MCF 10A (cell line): ENCODE data around the gene DSG3. TPM values are rescaled to one million over a fixed set of nuclear protein-coding genes. Genes with fewer than 3 reads are reported as not detected.

Source experiments
- BruUV-seq: library from RNA; stranded (reverse); fragments of 400-500 nt; replicated peaks from 2 replicates; lab custom pipeline; 2021; lab: Mats Ljungman, UMichigan
- CTCF ChIA-PET: fragments of 300-600 bp; sonication (Branson Sonifier 250); formaldehyde crosslinking; extraction: SDS; loops from one replicate; lab custom pipeline; 2021; ENCODE audit warnings: antibody characterized with exemption, inconsistent platforms; lab: Yijun Ruan, JAX
- POLR2A ChIA-PET: fragments of 300-600, 350-650 bp; sonication (Branson Sonifier 250); formaldehyde crosslinking; extraction: SDS; loops from one replicate; lab custom pipeline; 2020; ENCODE audit warnings: antibody characterized with exemption, inconsistent platforms; lab: Yijun Ruan, JAX
- DNase-seq: peaks from one replicate; pipeline ENCODE4 v3.0.0-alpha.2; 2018; ENCODE audit not compliant: unreplicated experiment
- H3K27ac Mint-ChIP-seq: one replicate; pipeline ENCODE4 v1.8.0; 2022; ENCODE audit warnings: mild to moderate bottlenecking, low read depth, mixed read lengths; ENCODE audit not compliant: unreplicated experiment
- H3K27me3 Mint-ChIP-seq: one replicate; pipeline ENCODE4 v1.8.0; 2022; ENCODE audit warnings: mixed read lengths; ENCODE audit not compliant: insufficient read depth, unreplicated experiment
- H3K36me3 Mint-ChIP-seq: one replicate; pipeline ENCODE4 v1.8.0; 2022; ENCODE audit warnings: mild to moderate bottlenecking, moderate library complexity, mixed read lengths; ENCODE audit not compliant: insufficient read depth, unreplicated experiment
- H3K4me1 Mint-ChIP-seq: one replicate; pipeline ENCODE4 v1.8.0; 2022; ENCODE audit warnings: mixed read lengths; ENCODE audit not compliant: insufficient read depth, unreplicated experiment
- H3K4me3 Mint-ChIP-seq: one replicate; pipeline ENCODE4 v1.8.0; 2022; ENCODE audit warnings: mild to moderate bottlenecking, moderate library complexity, mixed read lengths; ENCODE audit not compliant: unreplicated experiment
- H3K9me3 Mint-ChIP-seq: one replicate; pipeline ENCODE4 v1.8.0; 2022; ENCODE audit warnings: mixed read lengths; ENCODE audit not compliant: unreplicated experiment
- intact Hi-C: fragments of 100-400 bp; cut with micrococcal nuclease; formaldehyde crosslinking; loops from 2 replicates; pipeline ENCODE4 v1.14.1; 2022
- total RNA-seq: library from RNA; stranded (reverse); gene quantifications from 2 replicates; pipeline ENCODE4 v1.2.3, GENCODE V29; 2022
- TF ChIP-seq, protein P1 (sequence below): fragments of 200-600 bp; IDR thresholded peaks from one replicate; pipeline ENCODE4 v1.8.0; 2022; ENCODE audit warnings: antibody characterized with exemption, mild to moderate bottlenecking; ENCODE audit not compliant: unreplicated experiment

Gene DSG3
- total RNA-seq, 1 experiment from 2014 or later = 68.5 TPM

GRCh38 chr18:31419457-31419932 is 28.0 kb upstream of the DSG3 start:
- Mint-ChIP-seq H3K27me3 (no peaks in the 10 kb centered on the region), H3K4me1 (peaks cover 15% of the 10 kb centered on the region), H3K27ac (peak overlapping the region; percentile 58), H3K36me3 (no peaks in the 10 kb centered on the region), H3K4me3 (no peak overlapping the region), H3K9me3 (no peaks in the 10 kb centered on the region)
- no TSS peak for BruUV-seq
- ChIA-PET CTCF (interaction anchor here (0.6 to 2.2 kb wide), 5 partner anchors 29 to 151 kb away, joined by 3 to 9 read pairs (median 3); no protein-coding TSS in a partner anchor), POLR2A (interaction anchor here (0.8 to 8.9 kb wide), 16 partner anchors 11 to 319 kb away, joined by 3 to 219 read pairs (median 5); partner anchors contain the start of gene DSG3)
- DNase-seq = peak; percentile 35
- intact Hi-C loops = no loop called here
- TF ChIP-seq, protein P1, sequence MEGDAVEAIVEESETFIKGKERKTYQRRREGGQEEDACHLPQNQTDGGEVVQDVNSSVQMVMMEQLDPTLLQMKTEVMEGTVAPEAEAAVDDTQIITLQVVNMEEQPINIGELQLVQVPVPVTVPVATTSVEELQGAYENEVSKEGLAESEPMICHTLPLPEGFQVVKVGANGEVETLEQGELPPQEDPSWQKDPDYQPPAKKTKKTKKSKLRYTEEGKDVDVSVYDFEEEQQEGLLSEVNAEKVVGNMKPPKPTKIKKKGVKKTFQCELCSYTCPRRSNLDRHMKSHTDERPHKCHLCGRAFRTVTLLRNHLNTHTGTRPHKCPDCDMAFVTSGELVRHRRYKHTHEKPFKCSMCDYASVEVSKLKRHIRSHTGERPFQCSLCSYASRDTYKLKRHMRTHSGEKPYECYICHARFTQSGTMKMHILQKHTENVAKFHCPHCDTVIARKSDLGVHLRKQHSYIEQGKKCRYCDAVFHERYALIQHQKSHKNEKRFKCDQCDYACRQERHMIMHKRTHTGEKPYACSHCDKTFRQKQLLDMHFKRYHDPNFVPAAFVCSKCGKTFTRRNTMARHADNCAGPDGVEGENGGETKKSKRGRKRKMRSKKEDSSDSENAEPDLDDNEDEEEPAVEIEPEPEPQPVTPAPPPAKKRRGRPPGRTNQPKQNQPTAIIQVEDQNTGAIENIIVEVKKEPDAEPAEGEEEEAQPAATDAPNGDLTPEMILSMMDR = peak; percentile 8

- peak overlapping the region; percentile 58 for H3K27ac Mint-ChIP-seq
- H3K36me3 Mint-ChIP-seq = no peaks in the 10 kb centered on the region
- no peak overlapping the region for H3K4me3 Mint-ChIP-seq
- TF ChIP-seq, protein P1 = no peak
- CTCF ChIA-PET = interaction anchor here (0.7 to 2.2 kb wide), 4 partner anchors 29 to 152 kb away, joined by 3 to 9 read pairs (median 4); no protein-coding TSS in a partner anchor
- H3K9me3 Mint-ChIP-seq = no peaks in the 10 kb centered on the region
- H3K27me3 Mint-ChIP-seq = no peaks in the 10 kb centered on the region
- POLR2A ChIA-PET = interaction anchor here (0.5 to 8.9 kb wide), 19 partner anchors 11 to 384 kb away, joined by 3 to 219 read pairs (median 4); partner anchors contain the start of gene DSG3
- DNase-seq = no peak
- BruUV-seq = no TSS peak
- intact Hi-C loops = loop anchor here (10.0 kb wide), 2 partner anchors 315 to 425 kb away; partner anchors contain the start of gene DSC2
- H3K4me1 Mint-ChIP-seq = peaks cover 15% of the 10 kb centered on the region
Observed at GRCh38 chr18:31420032-31420431, 27.5 kb upstream of the DSG3 start.

- Mint-ChIP-seq H3K4me3 (no peak overlapping the region), H3K27me3 (no peaks in the 10 kb centered on the region), H3K36me3 (no peaks in the 10 kb centered on the region), H3K27ac (no peak overlapping the region), H3K9me3 (no peaks in the 10 kb centered on the region), H3K4me1 (peaks cover 15% of the 10 kb centered on the region)
- BruUV-seq = no TSS peak
- ChIA-PET CTCF (interaction anchor here (1.3 to 2.2 kb wide), 2 partner anchors 28 to 53 kb away, joined by 3 to 9 read pairs; no protein-coding TSS in a partner anchor), POLR2A (interaction anchor here (0.5 to 8.9 kb wide), 18 partner anchors 10 to 451 kb away, joined by 3 to 219 read pairs (median 4); partner anchors contain the start of genes DSC3 and DSG3)
- TF ChIP-seq, protein P1 = no peak
- DNase-seq = no peak
- intact Hi-C loops = loop anchor here (10.0 kb wide), 2 partner anchors 316 to 426 kb away; partner anchors contain the start of gene DSC2
Observed at GRCh38 chr18:31420524-31420923, 27.0 kb upstream of the DSG3 start.

GRCh38 chr18:31424383-31424988 is 23.1 kb upstream of the DSG3 start:
- Mint-ChIP-seq H3K27ac (no peak overlapping the region), H3K27me3 (no peaks in the 10 kb centered on the region), H3K9me3 (no peaks in the 10 kb centered on the region), H3K4me1 (peaks cover 24% of the 10 kb centered on the region), H3K36me3 (no peaks in the 10 kb centered on the region), H3K4me3 (no peak overlapping the region)
- intact Hi-C loops = loop anchor here (1.0 to 10.0 kb wide), 6 partner anchors 26 to 430 kb away; partner anchors contain the start of gene DSC2
- no TSS peak for BruUV-seq
- DNase-seq = peak; percentile 67
- ChIA-PET CTCF (interaction anchor here (0.5 to 3.1 kb wide), 49 partner anchors 9 to 1326 kb away, joined by 3 to 19 read pairs (median 6); no protein-coding TSS in a partner anchor), POLR2A (interaction anchor here (0.6 to 8.9 kb wide), 22 partner anchors 18 to 668 kb away, joined by 3 to 219 read pairs (median 3); partner anchors contain the start of gene DSG3)
- TF ChIP-seq, protein P1 = peak; percentile 83
